ENCODE data around the gene DCTPP1.
A peak's percentile ranks its signal among the peaks of the same experiment; 100 is the strongest.

The DCTPP1 gene

DNA sequence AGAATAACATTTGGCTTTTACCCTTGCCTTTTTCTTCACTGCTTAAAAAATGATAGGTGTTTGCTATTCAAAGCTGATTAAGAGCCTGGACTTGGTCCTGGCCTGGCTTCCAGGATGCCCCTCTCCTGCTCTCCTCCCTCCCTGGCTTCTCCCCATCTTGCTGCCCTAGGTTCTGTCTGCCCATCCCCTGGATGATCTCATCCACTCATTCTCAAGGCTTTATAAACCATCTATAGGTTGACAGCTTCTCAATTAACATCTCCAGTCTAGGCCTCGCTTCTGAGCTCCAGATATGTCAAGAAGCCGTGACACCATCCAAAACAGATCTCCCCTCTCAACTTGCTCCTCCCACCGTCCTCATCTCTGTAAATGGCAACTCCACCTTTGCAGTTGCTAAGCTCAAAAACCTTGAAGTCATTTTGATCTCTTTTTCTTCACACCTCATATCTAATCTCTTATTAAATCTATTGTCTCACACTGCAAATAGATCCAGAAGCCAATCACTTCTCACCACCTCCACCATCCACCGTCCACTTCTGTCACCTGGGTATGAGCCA lies 13.7 kb downstream of the DCTPP1 start:
- CTCF ChIA-PET, result interaction anchor here (0.6 to 1.0 kb wide), 4 partner anchors 21 to 428 kb away, joined by 3 to 5 read pairs (median 3); partner anchors contain the start of gene ZNF48
- Histone ChIP-seq H3K27ac (ENCODE audit: extremely low read depth, low read depth, low read length) (no peak overlapping the region), H3K36me3 (ENCODE audit: control insufficient read depth in 2 of 2, insufficient read depth in 1 of 2, low read length in 2 of 2) (peaks cover 41 to 84% of the 10 kb centered on the region in 2 experiments; a peak in 2 of 3 replicates), H3K4me3 (ENCODE audit: low read depth, low read length) (no peak overlapping the region), H3K4me1 (ENCODE audit: control insufficient read depth, insufficient read depth, low read length) (peaks cover 12% of the 10 kb centered on the region), H3K9me3 (ENCODE audit: control insufficient read depth, insufficient read depth, low read depth, low read length) (no peaks in the 10 kb centered on the region)
- POLR2A ChIA-PET, result interaction anchor here (0.6 to 2.8 kb wide), 5 partner anchors 9 to 311 kb away, joined by 4 to 11 read pairs (median 6); partner anchors contain the start of genes TBC1D10B and ZNF771
- TF ChIP-seq ZNF157 (tag by site-specific recombination; IDR thresholded peaks at IDR 0.05), result no peak
- TF ChIP-seq MYNN (tag by site-specific recombination; IDR thresholded peaks at IDR 0.05; ENCODE audit: borderline replicate concordance), result no peak
- TF ChIP-seq ZNF202 (tag by site-specific recombination; IDR thresholded peaks at IDR 0.05; ENCODE audit: borderline replicate concordance), result no peak
- no peak for TF ChIP-seq ZNF146 (tag by site-specific recombination; IDR thresholded peaks at IDR 0.05)
- no peak for TF ChIP-seq ZNF544 (tag by site-specific recombination; IDR thresholded peaks at IDR 0.05)
- TF ChIP-seq ZNF629 (tag by site-specific recombination; IDR thresholded peaks at IDR 0.05), result peak; percentile 31; the same call in 1 of the 2 replicates
- TF ChIP-seq SP3 (tag by site-specific recombination; IDR thresholded peaks at IDR 0.05), result no peak
- TF ChIP-seq ZBTB1 (tag by site-specific recombination; IDR thresholded peaks at IDR 0.05), result no peak
- no peak for TF ChIP-seq ZNF660 (tag by site-specific recombination; IDR thresholded peaks at IDR 0.05)
- TF ChIP-seq ZFP69B (tag by site-specific recombination; IDR thresholded peaks at IDR 0.05), result no peak
- TF ChIP-seq, protein P1, sequence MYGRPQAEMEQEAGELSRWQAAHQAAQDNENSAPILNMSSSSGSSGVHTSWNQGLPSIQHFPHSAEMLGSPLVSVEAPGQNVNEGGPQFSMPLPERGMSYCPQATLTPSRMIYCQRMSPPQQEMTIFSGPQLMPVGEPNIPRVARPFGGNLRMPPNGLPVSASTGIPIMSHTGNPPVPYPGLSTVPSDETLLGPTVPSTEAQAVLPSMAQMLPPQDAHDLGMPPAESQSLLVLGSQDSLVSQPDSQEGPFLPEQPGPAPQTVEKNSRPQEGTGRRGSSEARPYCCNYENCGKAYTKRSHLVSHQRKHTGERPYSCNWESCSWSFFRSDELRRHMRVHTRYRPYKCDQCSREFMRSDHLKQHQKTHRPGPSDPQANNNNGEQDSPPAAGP (tag by site-specific recombination; IDR thresholded peaks at IDR 0.05), result peak; percentile 58
- TF ChIP-seq ZSCAN16 (tag by site-specific recombination; IDR thresholded peaks at IDR 0.05), result peak; percentile 87
- no peak for TF ChIP-seq FEZF1 (tag by site-specific recombination; IDR thresholded peaks at IDR 0.05)
- TF ChIP-seq, protein P2, sequence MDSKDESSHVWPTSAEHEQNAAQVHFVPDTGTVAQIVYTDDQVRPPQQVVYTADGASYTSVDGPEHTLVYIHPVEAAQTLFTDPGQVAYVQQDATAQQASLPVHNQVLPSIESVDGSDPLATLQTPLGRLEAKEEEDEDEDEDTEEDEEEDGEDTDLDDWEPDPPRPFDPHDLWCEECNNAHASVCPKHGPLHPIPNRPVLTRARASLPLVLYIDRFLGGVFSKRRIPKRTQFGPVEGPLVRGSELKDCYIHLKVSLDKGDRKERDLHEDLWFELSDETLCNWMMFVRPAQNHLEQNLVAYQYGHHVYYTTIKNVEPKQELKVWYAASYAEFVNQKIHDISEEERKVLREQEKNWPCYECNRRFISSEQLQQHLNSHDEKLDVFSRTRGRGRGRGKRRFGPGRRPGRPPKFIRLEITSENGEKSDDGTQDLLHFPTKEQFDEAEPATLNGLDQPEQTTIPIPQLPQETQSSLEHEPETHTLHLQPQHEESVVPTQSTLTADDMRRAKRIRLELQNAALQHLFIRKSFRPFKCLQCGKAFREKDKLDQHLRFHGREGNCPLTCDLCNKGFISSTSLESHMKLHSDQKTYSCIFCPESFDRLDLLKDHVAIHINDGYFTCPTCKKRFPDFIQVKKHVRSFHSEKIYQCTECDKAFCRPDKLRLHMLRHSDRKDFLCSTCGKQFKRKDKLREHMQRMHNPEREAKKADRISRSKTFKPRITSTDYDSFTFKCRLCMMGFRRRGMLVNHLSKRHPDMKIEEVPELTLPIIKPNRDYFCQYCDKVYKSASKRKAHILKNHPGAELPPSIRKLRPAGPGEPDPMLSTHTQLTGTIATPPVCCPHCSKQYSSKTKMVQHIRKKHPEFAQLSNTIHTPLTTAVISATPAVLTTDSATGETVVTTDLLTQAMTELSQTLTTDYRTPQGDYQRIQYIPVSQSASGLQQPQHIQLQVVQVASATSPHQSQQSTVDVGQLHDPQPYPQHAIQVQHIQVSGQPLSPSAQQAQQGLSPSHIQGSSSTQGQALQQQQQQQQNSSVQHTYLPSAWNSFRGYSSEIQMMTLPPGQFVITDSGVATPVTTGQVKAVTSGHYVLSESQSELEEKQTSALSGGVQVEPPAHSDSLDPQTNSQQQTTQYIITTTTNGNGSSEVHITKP (tag by site-specific recombination; IDR thresholded peaks at IDR 0.05), result peak; percentile 78
- TF ChIP-seq, protein P3, sequence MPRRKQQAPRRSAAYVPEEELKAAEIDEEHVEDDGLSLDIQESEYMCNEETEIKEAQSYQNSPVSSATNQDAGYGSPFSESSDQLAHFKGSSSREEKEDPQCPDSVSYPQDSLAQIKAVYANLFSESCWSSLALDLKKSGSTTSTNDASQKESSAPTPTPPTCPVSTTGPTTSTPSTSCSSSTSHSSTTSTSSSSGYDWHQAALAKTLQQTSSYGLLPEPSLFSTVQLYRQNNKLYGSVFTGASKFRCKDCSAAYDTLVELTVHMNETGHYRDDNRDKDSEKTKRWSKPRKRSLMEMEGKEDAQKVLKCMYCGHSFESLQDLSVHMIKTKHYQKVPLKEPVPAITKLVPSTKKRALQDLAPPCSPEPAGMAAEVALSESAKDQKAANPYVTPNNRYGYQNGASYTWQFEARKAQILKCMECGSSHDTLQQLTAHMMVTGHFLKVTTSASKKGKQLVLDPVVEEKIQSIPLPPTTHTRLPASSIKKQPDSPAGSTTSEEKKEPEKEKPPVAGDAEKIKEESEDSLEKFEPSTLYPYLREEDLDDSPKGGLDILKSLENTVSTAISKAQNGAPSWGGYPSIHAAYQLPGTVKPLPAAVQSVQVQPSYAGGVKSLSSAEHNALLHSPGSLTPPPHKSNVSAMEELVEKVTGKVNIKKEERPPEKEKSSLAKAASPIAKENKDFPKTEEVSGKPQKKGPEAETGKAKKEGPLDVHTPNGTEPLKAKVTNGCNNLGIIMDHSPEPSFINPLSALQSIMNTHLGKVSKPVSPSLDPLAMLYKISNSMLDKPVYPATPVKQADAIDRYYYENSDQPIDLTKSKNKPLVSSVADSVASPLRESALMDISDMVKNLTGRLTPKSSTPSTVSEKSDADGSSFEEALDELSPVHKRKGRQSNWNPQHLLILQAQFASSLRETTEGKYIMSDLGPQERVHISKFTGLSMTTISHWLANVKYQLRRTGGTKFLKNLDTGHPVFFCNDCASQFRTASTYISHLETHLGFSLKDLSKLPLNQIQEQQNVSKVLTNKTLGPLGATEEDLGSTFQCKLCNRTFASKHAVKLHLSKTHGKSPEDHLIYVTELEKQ (tag by site-specific recombination; IDR thresholded peaks at IDR 0.05; ENCODE audit: borderline replicate concordance), result peak; percentile 48; the same call in 1 of the 2 replicates
- TF ChIP-seq, protein P4, sequence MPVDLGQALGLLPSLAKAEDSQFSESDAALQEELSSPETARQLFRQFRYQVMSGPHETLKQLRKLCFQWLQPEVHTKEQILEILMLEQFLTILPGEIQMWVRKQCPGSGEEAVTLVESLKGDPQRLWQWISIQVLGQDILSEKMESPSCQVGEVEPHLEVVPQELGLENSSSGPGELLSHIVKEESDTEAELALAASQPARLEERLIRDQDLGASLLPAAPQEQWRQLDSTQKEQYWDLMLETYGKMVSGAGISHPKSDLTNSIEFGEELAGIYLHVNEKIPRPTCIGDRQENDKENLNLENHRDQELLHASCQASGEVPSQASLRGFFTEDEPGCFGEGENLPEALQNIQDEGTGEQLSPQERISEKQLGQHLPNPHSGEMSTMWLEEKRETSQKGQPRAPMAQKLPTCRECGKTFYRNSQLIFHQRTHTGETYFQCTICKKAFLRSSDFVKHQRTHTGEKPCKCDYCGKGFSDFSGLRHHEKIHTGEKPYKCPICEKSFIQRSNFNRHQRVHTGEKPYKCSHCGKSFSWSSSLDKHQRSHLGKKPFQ (tag by site-specific recombination; IDR thresholded peaks at IDR 0.05), result no peak
- TF ChIP-seq, protein P5, sequence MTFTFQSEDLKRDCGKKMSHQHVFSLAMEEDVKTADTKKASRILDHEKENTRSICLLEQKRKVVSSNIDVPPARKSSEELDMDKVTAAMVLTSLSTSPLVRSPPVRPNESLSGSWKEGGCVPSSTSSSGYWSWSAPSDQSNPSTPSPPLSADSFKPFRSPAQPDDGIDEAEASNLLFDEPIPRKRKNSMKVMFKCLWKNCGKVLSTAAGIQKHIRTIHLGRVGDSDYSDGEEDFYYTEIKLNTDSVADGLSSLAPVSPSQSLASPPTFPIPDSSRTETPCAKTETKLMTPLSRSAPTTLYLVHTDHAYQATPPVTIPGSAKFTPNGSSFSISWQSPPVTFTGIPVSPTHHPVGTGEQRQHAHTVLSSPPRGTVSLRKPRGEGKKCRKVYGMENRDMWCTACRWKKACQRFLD (tag by site-specific recombination; IDR thresholded peaks at IDR 0.05), result no peak
- TF ChIP-seq, protein P6, sequence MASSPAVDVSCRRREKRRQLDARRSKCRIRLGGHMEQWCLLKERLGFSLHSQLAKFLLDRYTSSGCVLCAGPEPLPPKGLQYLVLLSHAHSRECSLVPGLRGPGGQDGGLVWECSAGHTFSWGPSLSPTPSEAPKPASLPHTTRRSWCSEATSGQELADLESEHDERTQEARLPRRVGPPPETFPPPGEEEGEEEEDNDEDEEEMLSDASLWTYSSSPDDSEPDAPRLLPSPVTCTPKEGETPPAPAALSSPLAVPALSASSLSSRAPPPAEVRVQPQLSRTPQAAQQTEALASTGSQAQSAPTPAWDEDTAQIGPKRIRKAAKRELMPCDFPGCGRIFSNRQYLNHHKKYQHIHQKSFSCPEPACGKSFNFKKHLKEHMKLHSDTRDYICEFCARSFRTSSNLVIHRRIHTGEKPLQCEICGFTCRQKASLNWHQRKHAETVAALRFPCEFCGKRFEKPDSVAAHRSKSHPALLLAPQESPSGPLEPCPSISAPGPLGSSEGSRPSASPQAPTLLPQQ (tag by site-specific recombination; IDR thresholded peaks at IDR 0.05), result 0 out of 2 replicates have a peak, but pooled peaks have one; percentile 20
- no peak for TF ChIP-seq MZF1 (tag by site-specific recombination; IDR thresholded peaks at IDR 0.05; ENCODE audit: borderline replicate concordance)
- peak; percentile 95 for TF ChIP-seq ZBTB17 (tag by site-specific recombination; IDR thresholded peaks at IDR 0.05)
- no peak for TF ChIP-seq ZNF248 (tag by site-specific recombination; IDR thresholded peaks at IDR 0.05)
- TF ChIP-seq, protein P7, sequence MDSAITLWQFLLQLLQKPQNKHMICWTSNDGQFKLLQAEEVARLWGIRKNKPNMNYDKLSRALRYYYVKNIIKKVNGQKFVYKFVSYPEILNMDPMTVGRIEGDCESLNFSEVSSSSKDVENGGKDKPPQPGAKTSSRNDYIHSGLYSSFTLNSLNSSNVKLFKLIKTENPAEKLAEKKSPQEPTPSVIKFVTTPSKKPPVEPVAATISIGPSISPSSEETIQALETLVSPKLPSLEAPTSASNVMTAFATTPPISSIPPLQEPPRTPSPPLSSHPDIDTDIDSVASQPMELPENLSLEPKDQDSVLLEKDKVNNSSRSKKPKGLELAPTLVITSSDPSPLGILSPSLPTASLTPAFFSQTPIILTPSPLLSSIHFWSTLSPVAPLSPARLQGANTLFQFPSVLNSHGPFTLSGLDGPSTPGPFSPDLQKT (IDR thresholded peaks at IDR 0.05; ENCODE audit: borderline replicate concordance, low read depth, low read length), result no peak
- 0 out of 2 replicates have a peak, but pooled peaks have one; percentile 28 for TF ChIP-seq TRIM28 (IDR thresholded peaks at IDR 0.05; ENCODE audit: borderline replicate concordance, low read length)
- TF ChIP-seq SP2 (tag by site-specific recombination; IDR thresholded peaks at IDR 0.05), result no peak
